H1 (cell line): ENCODE results near the gene CFAP92. TPM values are rescaled to one million over a fixed set of nuclear protein-coding genes. Genes with fewer than 3 reads are reported as not detected.

Experiments
- CTCF ChIA-PET: fragments of 300-600 bp; sonication (Branson Sonifier 250); formaldehyde crosslinking; loops from one replicate; lab custom pipeline; 2021; ENCODE audit not compliant: partially characterized antibody; lab: Charles Lee
- POLR2A ChIA-PET: fragments of 300-600 bp; sonication (Branson Sonifier 250); formaldehyde crosslinking; loops from one replicate; lab custom pipeline; 2021; ENCODE audit warnings: inconsistent platforms; ENCODE audit not compliant: partially characterized antibody; lab: Charles Lee
- DNase-seq, 2 experiments: peaks; one replicate each; pipeline versions ENCODE4 v3.0.0 to v3.0.0-alpha.2; 2010 to 2022; ENCODE audit warnings: low spot score in 2 of 2, low read depth in 1 of 2, mixed read lengths in 1 of 2
- FAIRE-seq: peaks from 2 replicates; lab custom pipeline; 2011; peaks lifted over from hg19 to GRCh38; lab: Jason Lieb, UNC
- H2AFZ ChIP-seq: 2 replicates; pipeline ENCODE4 v1.8.1; 2012; ENCODE audit warnings: low read length, inconsistent platforms
- H2AK5ac ChIP-seq: 2 replicates; pipeline ENCODE4 v1.6.1; 2013; ENCODE audit warnings: low read depth, low read length
- H2BK120ac ChIP-seq: replicated peaks from 2 replicates; pipeline ENCODE3; 2013; ENCODE audit warnings: low read depth, low read length, inconsistent platforms
- H2BK12ac ChIP-seq: 2 replicates; pipeline ENCODE4 v1.6.1; 2013; ENCODE audit warnings: low read depth, low read length
- H2BK15ac ChIP-seq: 2 replicates; pipeline ENCODE4 v1.6.1; 2013; ENCODE audit warnings: low read length
- H2BK20ac ChIP-seq: 2 replicates; pipeline ENCODE4 v1.6.1; 2013; ENCODE audit warnings: low read length
- H2BK5ac ChIP-seq: 2 replicates; pipeline ENCODE4 v1.6.1; 2013; ENCODE audit warnings: low read depth, low read length
- H3K14ac ChIP-seq: 2 replicates; pipeline ENCODE4 v1.6.1; 2013; ENCODE audit warnings: inconsistent platforms; ENCODE audit not compliant: insufficient read length
- H3K18ac ChIP-seq: 2 replicates; pipeline ENCODE4 v1.6.1; 2013; ENCODE audit warnings: low read length; ENCODE audit errors: extremely low read depth
- H3K23ac ChIP-seq: 2 replicates; pipeline ENCODE4 v1.6.1; 2013; ENCODE audit warnings: inconsistent platforms; ENCODE audit not compliant: insufficient read length
- H3K23me2 ChIP-seq: 2 replicates; pipeline ENCODE4 v1.6.1; 2013; ENCODE audit warnings: low read depth, low read length
- H3K27ac ChIP-seq: 2 replicates; pipeline ENCODE4 v1.6.1; 2011; ENCODE audit warnings: low read depth, low read length, inconsistent platforms
- H3K27me3 ChIP-seq, 4 experiments: replicated peaks in 1 of 4; 1 replicate in 1 of 4; 2 replicates in 3 of 4; pipeline versions ENCODE4 v1.6.1 to v1.8.1; 2011 to 2013; ENCODE audit warnings: low read length in 3 of 4, mild to moderate bottlenecking in 3 of 4, inconsistent platforms in 2 of 4, mixed read lengths in 2 of 4, moderate library complexity in 1 of 4; ENCODE audit not compliant: control insufficient read depth in 3 of 4, insufficient read depth in 3 of 4; ENCODE audit errors: extremely low read depth in 1 of 4
- H3K36me3 ChIP-seq, 4 experiments: 2 replicates each; pipeline versions ENCODE4 v1.6.1 to v1.8.1; 2011 to 2013; ENCODE audit warnings: mild to moderate bottlenecking in 4 of 4, low read length in 3 of 4, moderate library complexity in 2 of 4, control low read depth in 1 of 4, inconsistent platforms in 1 of 4; ENCODE audit not compliant: insufficient read depth in 4 of 4, control insufficient read depth in 2 of 4
- H3K4ac ChIP-seq: replicated peaks from 2 replicates; pipeline ENCODE3; 2013; ENCODE audit warnings: low read length, low read depth, mixed read lengths, inconsistent platforms; ENCODE audit not compliant: insufficient read length
- H3K4me1 ChIP-seq, 4 experiments: replicated peaks in 1 of 4; 1 replicate in 1 of 4; 2 replicates in 3 of 4; pipeline versions ENCODE4 v1.6.1 to v1.8.1; 2011 to 2013; ENCODE audit warnings: low read length in 3 of 4, inconsistent platforms in 2 of 4, mixed read lengths in 1 of 4; ENCODE audit not compliant: insufficient read depth in 4 of 4, control insufficient read depth in 3 of 4
- H3K4me2 ChIP-seq, 2 experiments: 2 replicates each; pipeline versions ENCODE4 v1.6.1 to v1.8.1; 2011 to 2013; ENCODE audit warnings: low read depth in 2 of 2, low read length in 2 of 2, control low read depth in 1 of 2, inconsistent platforms in 1 of 2, mild to moderate bottlenecking in 1 of 2; ENCODE audit not compliant: insufficient read depth in 1 of 2
- H3K4me3 ChIP-seq, 4 experiments: fragments of 200-600, 300-600 bp in 1 of 4; sonication (generic), shearing (Covaris generic), sonication (Bioruptor Twin) in 1 of 4; 2 replicates each; pipeline versions ENCODE4 v1.5.1 to v1.8.1; 2011 to 2016; ENCODE audit warnings: low read length in 4 of 4, low read depth in 3 of 4, control low read depth in 2 of 4, inconsistent platforms in 2 of 4, mild to moderate bottlenecking in 2 of 4, mixed read lengths in 1 of 4, moderate library complexity in 1 of 4; ENCODE audit not compliant: insufficient read depth in 2 of 4; ENCODE audit errors: extremely low read depth in 1 of 4
- H3K56ac ChIP-seq: replicated peaks from 2 replicates; pipeline ENCODE3; 2013; ENCODE audit warnings: low read depth, mild to moderate bottlenecking, mixed read lengths, low read length, inconsistent platforms; ENCODE audit not compliant: insufficient read length
- H3K79me1 ChIP-seq: 2 replicates; pipeline ENCODE4 v1.6.1; 2013; ENCODE audit warnings: low read depth, low read length, control low read depth
- H3K79me2 ChIP-seq, 2 experiments: 2 replicates each; pipeline versions ENCODE4 v1.6.1 to v1.8.1; 2012 to 2013; ENCODE audit warnings: low read length in 2 of 2, mild to moderate bottlenecking in 2 of 2, inconsistent platforms in 1 of 2; ENCODE audit not compliant: insufficient read depth in 2 of 2, control insufficient read depth in 1 of 2
- H3K9ac ChIP-seq, 4 experiments: replicated peaks in 1 of 4; 1 replicate in 1 of 4; 2 replicates in 3 of 4; pipeline versions ENCODE4 v1.6.1 to v1.8.1; 2011 to 2013; ENCODE audit warnings: low read depth in 3 of 4, low read length in 3 of 4, control low read depth in 2 of 4, mild to moderate bottlenecking in 2 of 4, moderate library complexity in 2 of 4, inconsistent platforms in 1 of 4; ENCODE audit errors: extremely low read depth in 1 of 4
- H3K9me3 ChIP-seq, 2 experiments: 2 replicates each; pipeline versions ENCODE4 v1.6.1 to v1.8.1; 2012 to 2013; ENCODE audit warnings: mild to moderate bottlenecking in 2 of 2, moderate library complexity in 2 of 2, control low read depth in 1 of 2, inconsistent platforms in 1 of 2, low read depth in 1 of 2, low read length in 1 of 2, mixed read lengths in 1 of 2; ENCODE audit not compliant: insufficient read depth in 2 of 2
- H4K20me1 ChIP-seq, 2 experiments: replicated peaks in 1 of 2; 2 replicates each; pipeline versions ENCODE3 to v1.8.1; 2011 to 2013; ENCODE audit warnings: inconsistent platforms in 2 of 2, low read length in 2 of 2, mild to moderate bottlenecking in 1 of 2; ENCODE audit not compliant: insufficient read depth in 2 of 2, control insufficient read depth in 1 of 2
- H4K5ac ChIP-seq: 2 replicates; pipeline ENCODE4 v1.6.1; 2013; ENCODE audit warnings: low read length, low read depth, mixed read lengths, inconsistent platforms; ENCODE audit not compliant: insufficient read length
- H4K8ac ChIP-seq: 2 replicates; pipeline ENCODE4 v1.8.0; 2013; ENCODE audit warnings: mild to moderate bottlenecking, moderate library complexity, low read length, inconsistent platforms; ENCODE audit not compliant: insufficient read depth; ENCODE audit errors: extremely low read depth
- H4K91ac ChIP-seq: replicated peaks from 2 replicates; pipeline ENCODE3; 2013; ENCODE audit warnings: low read length, mixed read lengths, inconsistent platforms; ENCODE audit not compliant: insufficient read length
- CBX5 ChIP-seq: fragments of 300-800, 300-1000 bp; sonication (generic); IDR thresholded peaks from 2 replicates; pipeline ENCODE4 v1.7.1; 2016; ENCODE audit warnings: antibody characterized with exemption, low read length, low read depth
- POLR2A ChIP-seq, 2 experiments: IDR thresholded peaks; 1 replicate in 1 of 2; 2 replicates in 1 of 2; pipeline ENCODE4 v1.6.1; 2011; ENCODE audit warnings: low read depth in 2 of 2, low read length in 2 of 2, mild to moderate bottlenecking in 2 of 2; ENCODE audit errors: control extremely low read depth in 1 of 2
- TBP ChIP-seq: IDR thresholded peaks from 2 replicates; pipeline ENCODE4 v1.6.1; 2011; ENCODE audit warnings: low read depth, low read length, improper control_type of control experiment
- WGBS, 2 experiments: shearing (Covaris generic) in 1 of 2; methylation state at CpG; one replicate each; pipeline versions ENCODE4 v1.1.6 to v1.1.7; 2013 to 2015; ENCODE audit warnings: low lambda C conversion rate in 2 of 2, mixed read lengths in 2 of 2, inconsistent platforms in 1 of 2, low coverage in 1 of 2, missing lambda C conversion rate in 1 of 2; ENCODE audit not compliant: insufficient replicate concordance in 2 of 2, insufficient coverage in 1 of 2, insufficient read length in 1 of 2; ENCODE audit errors: extremely low coverage in 1 of 2, missing lambda C conversion rate in 1 of 2; 5-methylcytosine and 5-hydroxymethylcytosine counted together
- polyA plus RNA-seq, 7 experiments: library from polyadenylated mRNA; depleted of rRNA in 3 of 7; stranded (reverse) in 5 of 7; unstranded in 2 of 7; fragments of >200 nt in 5 of 7; fragments of 200-250 nt in 2 of 7; gene quantifications; 1 replicate in 5 of 7; 2 replicates in 1 of 7; 4 replicates in 1 of 7; pipeline versions ENCODE4 v1.2.1 to v1.2.3, GENCODE V29; 2011 to 2013; ENCODE audit warnings: missing spikeins in 2 of 7, mixed read lengths in 2 of 7
- total RNA-seq: library from RNA; stranded (reverse); fragmentation: NEBNext Ultra II Directional; extraction: Animal tissue kit (Norgen Biotek cat#: 25700); gene quantifications from 2 replicates; pipeline ENCODE4 v1.2.1, GENCODE V29; 2021

The CFAP92 gene
- total and polyA plus RNA-seq, 2 of the 8 experiments (the other 6 are each of a cell fraction or from before 2014, with no cell fraction given), result 0.77 to 2.0 TPM

GRCh38 chr3:128902426-128902825 is 91.5 kb downstream of the CFAP92 start:
- H4K91ac ChIP-seq, result no peak overlapping the region
- H3K4me3 ChIP-seq, result no peak overlapping the region
- H2AFZ ChIP-seq, result no peak overlapping the region
- H3K9me3 ChIP-seq, result no peaks in the 10 kb centered on the region
- 82% methylated on average over 9 of the region's 9 CpGs; no CpG with 5 or more reads in 1 of the 2 experiments for WGBS, 2 experiments
- ChIA-PET CTCF (interaction anchor here (0.9 kb wide), 1 partner anchor 27 kb away, joined by 3 read pairs; no protein-coding TSS in a partner anchor), POLR2A (interaction anchor here (1.0 to 2.1 kb wide), 2 partner anchors 9 to 23 kb away, joined by 3 to 5 read pairs; partner anchors contain the start of gene ACAD9)
- no peak overlapping the region for H2BK12ac ChIP-seq
- no peak overlapping the region for H2BK15ac ChIP-seq
- no peaks in the 10 kb centered on the region for H3K27me3 ChIP-seq
- H3K56ac ChIP-seq, result no peak overlapping the region
- no peaks in the 10 kb centered on the region for H3K79me2 ChIP-seq
- DNase-seq (no peak), FAIRE-seq (no peak)
- no peaks in the 10 kb centered on the region for H3K23me2 ChIP-seq
- H4K8ac ChIP-seq, result no peak overlapping the region
- H3K18ac ChIP-seq, result no peak overlapping the region
- H2BK120ac ChIP-seq, result no peak overlapping the region
- no peak overlapping the region for H3K23ac ChIP-seq
- no peaks in the 10 kb centered on the region; the same call in 1 of the 2 replicates for H3K79me1 ChIP-seq
- no peak overlapping the region for H3K14ac ChIP-seq
- H3K27ac ChIP-seq, result no peak overlapping the region
- H3K9ac ChIP-seq, result no peak overlapping the region
- H3K36me3 ChIP-seq, result peaks cover 28 to 66% (median 57%) of the 10 kb centered on the region in 4 experiments
- peaks cover 0 to 8% of the 10 kb centered on the region in 2 experiments for H4K20me1 ChIP-seq
- H3K4me1 ChIP-seq, result no peaks in the 10 kb centered on the region
- H2BK5ac ChIP-seq, result no peak overlapping the region
- no peak overlapping the region for H3K4me2 ChIP-seq
- no peak overlapping the region for H4K5ac ChIP-seq
- no peak overlapping the region for H2BK20ac ChIP-seq
- H2AK5ac ChIP-seq, result no peak overlapping the region
- H3K4ac ChIP-seq, result no peak overlapping the region
- TF ChIP-seq TBP, result no peak
- TF ChIP-seq POLR2A (IDR thresholded peaks at IDR 0.05; ENCODE audit: control extremely low read depth in 1 of 2, low read depth in 2 of 2, low read length in 2 of 2), result no peak
- TF ChIP-seq CBX5, result no peak
